Hepatocyte (in vitro differentiated cells): ENCODE results near the gene DBF4. TPM values are rescaled to one million over a fixed set of nuclear protein-coding genes. Genes with fewer than 3 reads are reported as not detected.
A peak's percentile ranks its signal among the peaks of the same experiment; 100 is the strongest.
"Not testable (repeated sequence)": the region's sequence is repeated elsewhere in the genome, so short reads cannot be mapped to it uniquely, and the experiment has no call there.

ENCODE experiments used
- DNase-seq: peaks from one replicate; pipeline ENCODE4 v3.0.0-alpha.2; 2016; ENCODE audit warnings: low spot score
- H2AFZ ChIP-seq: fragments of 200-600 bp; sonication (generic); 2 replicates; pipeline ENCODE4 v1.6.0; 2016; ENCODE audit warnings: antibody characterized with exemption, mild to moderate bottlenecking
- H3K27ac ChIP-seq: fragments of 200-600 bp; sonication (generic); 2 replicates; pipeline ENCODE4 v1.5.1; 2016; ENCODE audit warnings: mild to moderate bottlenecking
- H3K27me3 ChIP-seq: fragments of 200-600 bp; sonication (generic); 2 replicates; pipeline ENCODE4 v1.6.1; 2016
- H3K36me3 ChIP-seq: fragments of 200-600 bp; sonication (generic); replicated peaks from 2 replicates; pipeline ENCODE4 v1.5.1; 2016; ENCODE audit warnings: low read depth; ENCODE audit not compliant: insufficient read depth
- H3K4me1 ChIP-seq: fragments of 200-600 bp; sonication (generic); 2 replicates; pipeline ENCODE4 v1.5.1; 2016; ENCODE audit warnings: mild to moderate bottlenecking, moderate library complexity; ENCODE audit not compliant: insufficient read depth
- H3K4me2 ChIP-seq: fragments of 200-600 bp; sonication (generic); 2 replicates; pipeline ENCODE4 v1.6.0; 2016
- H3K4me3 ChIP-seq: fragments of 200-600 bp; sonication (generic); 2 replicates; pipeline ENCODE4 v1.5.1; 2016; ENCODE audit warnings: mild to moderate bottlenecking
- H3K79me2 ChIP-seq: fragments of 200-600 bp; sonication (generic); 2 replicates; pipeline ENCODE4 v1.6.0; 2017; ENCODE audit warnings: mild to moderate bottlenecking
- H3K9me2 ChIP-seq: fragments of 200-600 bp; sonication (generic); replicated peaks from 2 replicates; pipeline ENCODE4 v1.6.0; 2017; ENCODE audit warnings: mild to moderate bottlenecking; ENCODE audit not compliant: insufficient read depth
- H3K9me3 ChIP-seq: fragments of 200-600 bp; sonication (generic); 2 replicates; pipeline ENCODE4 v1.5.1; 2016; ENCODE audit warnings: low read depth, mild to moderate bottlenecking
- H4K20me1 ChIP-seq: fragments of 200-600 bp; sonication (generic); 2 replicates; pipeline ENCODE4 v1.6.0; 2016; ENCODE audit warnings: mild to moderate bottlenecking; ENCODE audit not compliant: insufficient read depth, poor library complexity, severe bottlenecking
- CTCF ChIP-seq: fragments of 200-600 bp; sonication (generic); IDR thresholded peaks from 2 replicates; pipeline ENCODE4 v1.5.1; 2016; ENCODE audit warnings: antibody characterized with exemption, mild to moderate bottlenecking; ENCODE audit not compliant: poor library complexity
- EZH2 ChIP-seq: fragments of 200-600 bp; sonication (generic); IDR thresholded peaks from 2 replicates; pipeline ENCODE4 v1.6.1; 2016; ENCODE audit warnings: antibody characterized with exemption, mild to moderate bottlenecking, borderline replicate concordance
- EZH2phosphoT487 ChIP-seq: fragments of 200-600 bp; sonication (generic); IDR thresholded peaks from one replicate; pipeline ENCODE4 v1.6.1; 2018; ENCODE audit warnings: antibody characterized with exemption, mild to moderate bottlenecking, low read depth, moderate library complexity; ENCODE audit not compliant: unreplicated experiment, severe bottlenecking
- WGBS: methylation state at CpG from one replicate; pipeline ENCODE4 v1.1.6; 2016; ENCODE audit warnings: low lambda C conversion rate; ENCODE audit errors: missing lambda C conversion rate; 5-methylcytosine and 5-hydroxymethylcytosine counted together
- polyA plus RNA-seq: library from polyadenylated mRNA; unstranded; fragments of >200 nt; fragmentation: Nextera tagmentation; extraction: Ambion mirVana; gene quantifications from 2 replicates; pipeline ENCODE4 v1.2.1, GENCODE V29; 2016
- total RNA-seq: library from RNA; depleted of rRNA; stranded (reverse); fragments of >200 nt; gene quantifications from 2 replicates; pipeline ENCODE4 v1.2.3, GENCODE V29; 2014

DBF4 gene
- total RNA-seq (17.8 and 21.1 TPM in 2 replicates), polyA plus RNA-seq (6.7 and 13.7 TPM in 2 replicates)

GRCh38 chr7:87876040-87876868 is at the start of gene DBF4, which contains the start of gene SLC25A40:
Gene DBF4 (plus strand): TSS chr7:87876493. CDS start chr7:87876733, 240 bp downstream.
Gene SLC25A40 (minus strand): TSS chr7:87876360. CDS start chr7:87858727, 17,633 bp downstream.
- no peak for TF ChIP-seq CTCF
- Histone ChIP-seq H3K4me1 (peaks cover 4% of the 10 kb centered on the region), H3K79me2 (peaks cover 81% of the 10 kb centered on the region), H3K27me3 (no peaks in the 10 kb centered on the region), H4K20me1 (no peaks in the 10 kb centered on the region), H2AFZ (peak within 1 kb of the TSS; percentile 90), H3K4me3 (peak within 1 kb of the TSS; percentile 70), H3K9me3 (no peaks in the 10 kb centered on the region), H3K27ac (peak within 1 kb of the TSS; percentile 96), H3K9me2 (no peaks in the 10 kb centered on the region), H3K36me3 (no peaks in the 10 kb centered on the region), H3K4me2 (peak within 1 kb of the TSS; percentile 93)
- 3% methylated on average over 66 of the region's 84 CpGs for WGBS
- DNase-seq: peak; percentile 96

GRCh38 chr7:87828383-87828782 is 47.9 kb upstream of the DBF4 start:
- H3K4me3 ChIP-seq, H2AFZ ChIP-seq: not testable (repeated sequence)

GRCh38 chr7:87831097-87831496 is 45.2 kb upstream of the DBF4 start:
- DNase-seq: no peak
- no peaks in the 10 kb centered on the region for H3K36me3 ChIP-seq
- no peak overlapping the region for H3K4me2 ChIP-seq
- H3K27ac ChIP-seq: no peak overlapping the region
- H3K9me3 ChIP-seq: no peaks in the 10 kb centered on the region
- H3K9me2 ChIP-seq: no peaks in the 10 kb centered on the region
- no peaks in the 10 kb centered on the region for H4K20me1 ChIP-seq
- H2AFZ ChIP-seq: no peak overlapping the region
- H3K4me1 ChIP-seq: peaks cover 4% of the 10 kb centered on the region
- WGBS: 67% methylated on average over 1 of the region's 1 CpG
- H3K79me2 ChIP-seq: no peaks in the 10 kb centered on the region
- H3K27me3 ChIP-seq: no peaks in the 10 kb centered on the region
- TF ChIP-seq CTCF (no peak), EZH2phosphoT487 (no peak), EZH2 (no peak)
- no peak overlapping the region for H3K4me3 ChIP-seq

More at GRCh38 chr7:87828383-87828782, 47.9 kb upstream of the DBF4 start:
- DNase-seq, H3K27ac ChIP-seq, H3K4me1 ChIP-seq, H3K9me3 ChIP-seq, H3K4me2 ChIP-seq, H3K27me3 ChIP-seq, H3K9me2 ChIP-seq, H4K20me1 ChIP-seq, H3K79me2 ChIP-seq, H3K36me3 ChIP-seq: not testable (repeated sequence)
- 78% methylated on average over 1 of the region's 1 CpG for WGBS

- H4K20me1 ChIP-seq: no peaks in the 10 kb centered on the region
- 61% methylated on average over 1 of the region's 1 CpG for WGBS
These were observed 43.2 kb upstream of the DBF4 start for GRCh38 chr7:87833130-87833529.

More at GRCh38 chr7:87833130-87833529, 43.2 kb upstream of the DBF4 start:
- Histone ChIP-seq H3K79me2 (no peaks in the 10 kb centered on the region), H3K9me2 (no peaks in the 10 kb centered on the region), H3K4me2 (no peak overlapping the region), H3K4me3 (no peak overlapping the region), H3K9me3 (no peaks in the 10 kb centered on the region), H3K36me3 (no peaks in the 10 kb centered on the region), H2AFZ (no peak overlapping the region), H3K27me3 (no peaks in the 10 kb centered on the region), H3K4me1 (peaks cover 4% of the 10 kb centered on the region), H3K27ac (no peak overlapping the region)
- DNase-seq: no peak
- TF ChIP-seq CTCF (no peak), EZH2phosphoT487 (no peak), EZH2 (no peak)
